HG02973 (cell line): ENCODE measurements around the gene RET.
"Not testable (repeated sequence)": the region's sequence is repeated elsewhere in the genome, so short reads cannot be mapped to it uniquely, and the experiment has no call there.

Experiments
- ATAC-seq: cut with Tn5 transposase; IDR thresholded peaks from one replicate; pipeline ENCODE4 v1.9.1; 2021; ENCODE audit warnings: moderate library complexity; ENCODE audit not compliant: unreplicated experiment

The RET gene

GRCh38 chr10:43131906-43132305, 55.0 kb downstream of the RET start:
- ATAC-seq: no peak

DNA sequence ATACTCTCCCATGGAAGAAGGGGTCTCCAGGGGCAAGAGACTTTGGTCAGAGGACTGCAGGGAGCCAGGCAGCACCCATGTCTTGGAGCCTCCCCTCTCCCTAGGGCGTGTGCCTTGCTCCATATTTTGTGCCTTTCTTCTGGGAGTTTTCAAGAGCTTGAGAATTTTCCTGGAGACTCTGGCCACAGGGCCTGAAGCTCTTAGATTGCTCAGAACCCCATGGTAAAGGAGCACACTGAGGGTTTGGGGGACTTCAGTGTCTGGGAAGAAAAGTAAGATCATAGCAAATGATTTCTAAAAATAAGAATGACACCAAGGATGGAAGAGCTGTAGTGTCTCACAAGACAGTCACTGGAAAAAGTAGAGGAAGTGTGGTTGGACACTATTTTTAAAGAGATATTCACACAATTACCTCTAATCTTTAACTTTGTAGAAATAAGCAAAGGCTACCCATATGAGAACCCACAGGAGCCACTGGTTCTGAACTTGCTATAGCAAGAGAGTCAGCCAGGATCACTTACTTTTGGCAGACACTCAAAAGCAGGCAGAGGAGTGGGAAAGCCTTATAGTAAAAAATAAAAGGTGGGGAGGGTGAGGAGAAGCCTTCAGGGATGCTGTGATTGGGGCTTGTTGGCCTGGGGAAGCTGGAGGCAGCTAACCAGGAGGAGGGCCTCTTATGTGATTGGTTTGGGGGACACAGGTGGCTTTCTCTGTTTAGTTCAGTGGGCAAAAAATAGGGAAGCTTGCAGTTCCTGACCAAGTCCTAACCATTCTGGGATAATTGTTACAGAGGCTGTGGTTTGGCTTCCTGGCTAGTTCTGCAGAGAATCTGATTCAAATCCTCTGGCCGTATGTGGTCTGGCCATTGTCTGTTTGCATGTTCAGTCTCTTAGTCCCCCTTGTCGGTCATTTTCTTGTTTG, 56.3 kb downstream of the RET start:
- ATAC-seq: no peak

DNA sequence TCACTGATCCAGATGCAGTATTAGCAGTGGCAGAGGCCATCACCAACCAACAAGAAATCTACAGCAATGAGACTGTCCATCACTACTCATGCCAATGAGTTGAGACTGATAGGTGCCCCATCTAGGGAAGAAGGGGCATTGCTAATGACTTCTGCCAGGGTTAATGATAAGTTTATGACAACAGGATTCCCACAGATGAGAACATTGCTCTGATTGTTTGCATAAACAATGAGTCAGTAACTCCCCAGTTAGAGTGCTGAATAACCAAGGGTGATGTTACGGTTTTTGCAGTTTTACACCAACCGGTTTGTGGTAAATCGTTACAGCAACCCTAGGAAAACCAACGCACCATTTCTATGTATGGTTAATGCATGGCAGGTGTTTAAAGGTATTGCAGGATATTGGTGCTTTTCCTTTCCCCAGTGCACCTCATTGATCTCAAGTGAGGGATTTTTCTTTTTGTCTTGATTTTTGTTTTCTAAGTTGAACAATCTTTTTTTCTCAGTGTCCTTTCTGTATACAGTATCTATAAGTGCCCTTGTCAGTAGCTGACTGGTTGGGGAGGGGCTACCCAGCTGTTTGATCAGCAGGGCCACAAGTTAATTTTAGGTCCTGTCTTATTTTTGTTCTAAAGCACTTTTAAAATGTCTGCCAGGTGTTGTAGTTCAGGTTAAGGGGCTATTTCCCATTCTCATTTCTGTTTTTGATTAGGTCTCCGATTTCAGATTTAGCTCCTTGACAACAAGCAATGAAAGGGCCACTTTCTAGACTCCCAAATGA, 57.4 kb downstream of the RET start:
- no peak for ATAC-seq

GRCh38 chr10:43135064-43135463, 58.2 kb downstream of the RET start:
- ATAC-seq: no peak

DNA sequence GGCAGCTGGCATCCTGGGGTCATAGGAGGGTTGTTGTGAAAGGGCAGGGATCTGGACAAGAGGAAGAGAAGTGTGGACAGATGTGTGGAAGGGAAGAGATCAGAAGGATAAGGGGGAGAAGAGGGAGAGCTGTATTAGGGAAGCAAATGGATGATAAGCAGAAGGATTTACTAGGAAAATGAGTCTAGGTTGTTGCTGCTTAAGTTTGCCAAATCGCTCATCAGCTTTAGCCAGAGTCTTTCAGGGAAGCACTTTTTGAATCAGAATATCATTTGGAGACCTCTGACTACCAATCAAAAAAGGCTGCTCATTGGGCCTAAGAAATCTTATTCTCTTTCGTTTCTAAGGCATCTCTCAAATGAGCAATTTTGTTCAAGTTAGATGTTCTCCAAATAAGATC, 58.8 kb downstream of the RET start:
- ATAC-seq: no peak

- ATAC-seq: no peak
These were observed 59.6 kb downstream of the RET start for GRCh38 chr10:43136432-43136831.

- ATAC-seq: no peak
These were observed 60.3 kb downstream of the RET start for GRCh38 chr10:43136995-43137716.

DNA sequence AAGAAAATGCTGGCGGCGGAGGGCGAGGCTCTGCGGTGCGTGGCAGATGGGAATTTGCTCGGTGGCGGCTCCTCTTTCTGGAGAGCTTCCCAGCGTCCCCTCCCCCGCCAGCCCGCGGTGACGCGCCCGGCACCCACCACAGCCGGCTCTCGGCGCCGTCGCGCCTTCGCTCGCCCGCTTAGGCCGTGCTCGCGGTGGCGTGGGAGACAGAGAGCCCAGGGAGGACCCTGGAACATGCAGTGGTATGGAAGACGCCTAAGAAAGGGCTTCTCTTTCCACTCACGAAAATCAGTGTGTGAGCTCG, 60.8 kb downstream of the RET start:
- ATAC-seq: peak; percentile 6

GRCh38 chr10:43138021-43138756, 61.3 kb downstream of the RET start, which contains the start of gene CSGALNACT2:
TSS of gene CSGALNACT2 (plus strand) at chr10:43138445. CDS start at chr10:43155150, 16,705 bp downstream.
- peak; percentile 72 for ATAC-seq

DNA sequence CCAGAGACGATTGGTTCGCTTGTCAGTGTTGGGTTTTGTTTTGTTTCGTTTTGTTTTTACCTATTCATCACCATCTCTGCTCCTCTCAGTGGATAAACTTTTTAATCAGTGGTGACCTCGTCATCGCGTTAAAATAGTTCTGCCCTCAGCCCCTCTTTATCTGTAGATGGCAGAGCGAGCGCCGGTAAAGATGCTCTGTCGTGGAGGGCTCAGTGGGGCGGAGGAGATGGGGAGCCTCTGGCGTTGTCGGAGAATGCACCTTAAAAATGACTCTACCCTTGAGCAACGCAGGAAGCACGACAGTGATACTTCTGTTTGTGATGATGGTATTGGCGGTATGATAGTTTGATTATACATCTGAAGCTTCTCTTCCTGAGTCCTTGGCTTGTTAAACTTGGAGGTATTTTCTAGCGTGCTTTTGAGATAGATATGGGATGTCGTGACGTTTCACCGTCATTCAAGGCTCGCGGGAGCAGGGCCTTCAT, 61.9 kb downstream of the RET start:
- ATAC-seq: peak; percentile 32

DNA sequence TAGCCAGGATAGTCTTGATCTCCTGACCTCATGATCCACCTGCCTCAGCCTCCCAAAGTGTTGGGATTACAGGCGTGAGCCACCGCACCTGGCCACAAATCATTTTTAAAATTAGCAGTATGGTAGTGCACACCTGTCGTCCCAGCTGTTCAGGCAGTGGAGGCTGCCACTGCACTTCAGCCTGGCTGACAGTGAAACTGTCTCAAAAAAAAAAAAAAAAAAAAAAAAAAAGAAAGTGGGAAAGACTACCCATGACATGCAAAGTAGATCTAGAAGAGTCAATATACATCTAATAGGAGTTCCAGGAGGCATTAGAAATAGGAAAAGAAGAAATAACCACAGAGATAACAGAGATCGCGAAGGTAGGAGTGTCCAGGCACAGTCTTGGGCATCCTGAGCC, 64.6 kb downstream of the RET start:
- ATAC-seq: no peak

DNA sequence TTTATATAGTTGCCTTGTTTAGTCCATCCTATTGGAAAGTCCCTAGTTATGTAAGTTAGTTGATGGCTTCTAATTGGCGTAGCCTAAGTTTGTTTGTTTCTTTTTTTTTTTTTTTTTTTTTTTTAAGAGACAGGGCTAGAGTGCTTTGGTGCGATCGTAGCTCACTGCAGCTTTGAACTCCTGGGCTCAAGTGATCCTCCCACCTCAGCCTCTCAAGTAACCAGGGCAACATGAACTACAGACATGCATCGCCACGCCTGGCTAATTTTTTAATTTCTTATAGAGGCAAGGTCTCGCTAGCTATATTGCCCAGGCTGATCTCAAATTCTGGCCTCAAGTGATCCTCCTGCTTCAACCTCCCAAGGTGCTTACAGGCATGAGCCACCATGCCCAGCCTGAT, 68.4 kb downstream of the RET start:
- no peak for ATAC-seq

DNA sequence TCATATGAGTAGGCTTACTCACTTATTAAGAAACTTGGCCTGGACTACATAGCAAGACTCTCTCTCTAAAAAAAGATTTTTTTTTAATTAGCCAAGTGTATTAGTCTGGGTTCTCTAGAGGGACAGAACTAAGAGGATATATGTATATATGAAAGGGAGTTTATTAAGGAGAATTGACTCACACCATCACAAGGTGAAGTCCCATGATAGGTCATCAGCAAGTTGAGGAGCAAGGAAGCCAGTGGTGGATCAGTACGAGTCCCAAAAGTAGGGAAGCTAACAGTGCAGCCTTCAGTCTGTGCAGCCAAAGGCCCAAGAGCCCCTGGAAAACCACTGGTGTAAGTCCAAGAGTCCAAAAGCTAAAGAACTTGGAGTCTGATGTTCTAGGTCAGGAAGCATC, 69.1 kb downstream of the RET start:
- not testable (repeated sequence) for ATAC-seq

DNA sequence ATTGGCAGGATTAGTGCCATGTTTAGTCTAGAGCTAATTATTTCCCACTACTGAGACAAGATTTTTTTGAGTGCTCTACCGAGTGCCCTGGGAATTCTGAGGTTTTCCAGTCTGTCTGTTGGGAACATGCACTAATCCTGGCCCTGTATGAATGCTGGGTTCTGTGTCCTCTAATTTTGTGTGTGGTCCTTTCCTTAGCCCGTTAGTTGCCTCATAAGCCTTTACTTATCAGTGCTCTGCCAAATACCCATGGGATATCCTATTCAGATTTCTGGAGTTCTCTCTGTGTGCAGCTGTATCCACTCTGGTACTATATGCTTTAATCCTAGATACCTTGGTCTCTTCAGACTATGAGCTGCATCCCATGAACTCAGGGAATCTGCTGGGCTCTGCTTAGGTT, 74.5 kb downstream of the RET start:
- ATAC-seq: no peak

DNA sequence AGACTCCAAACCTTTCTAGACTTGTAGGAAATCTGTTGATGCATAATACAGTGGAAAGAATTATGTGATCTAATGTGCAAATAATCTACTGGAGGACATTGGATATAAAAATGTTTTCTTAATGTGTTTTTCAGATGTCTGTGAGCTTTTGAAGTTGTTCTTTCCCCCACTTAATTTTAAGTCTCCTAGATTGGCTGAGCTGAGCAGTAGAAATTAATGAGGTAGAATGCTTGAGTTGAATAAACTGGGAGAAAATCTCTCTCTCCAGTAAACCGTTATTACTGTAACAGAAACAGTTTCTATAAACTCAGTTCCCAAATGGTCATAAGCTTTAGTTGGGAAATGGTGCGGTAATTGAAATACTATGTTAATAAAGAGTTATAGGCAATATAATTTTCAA, 77.0 kb downstream of the RET start:
- ATAC-seq: no peak

GRCh38 chr10:43155221-43155620, 78.4 kb downstream of the RET start:
- no peak for ATAC-seq

DNA sequence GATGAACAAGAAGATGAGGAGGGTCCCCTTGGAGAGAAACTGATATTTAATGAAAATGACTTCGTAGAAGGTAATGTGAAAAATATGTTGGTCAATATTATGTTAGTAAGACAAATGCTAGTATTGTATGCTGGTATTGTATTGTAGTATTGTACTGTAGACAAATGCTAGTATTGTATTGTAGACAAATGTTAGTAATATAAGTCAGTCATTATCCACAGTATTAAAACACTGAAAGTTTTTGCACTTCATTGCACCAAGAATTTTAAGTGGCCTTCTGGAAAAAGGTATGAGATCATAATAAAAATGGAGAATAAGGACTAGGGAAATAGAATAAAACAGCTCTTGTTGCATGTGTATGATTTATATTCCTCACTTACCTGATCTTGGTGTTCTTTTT, 78.9 kb downstream of the RET start:
- no peak for ATAC-seq

GRCh38 chr10:43156590-43157341, 79.9 kb downstream of the RET start:
- ATAC-seq: no peak

GRCh38 chr10:43158636-43159035, 81.8 kb downstream of the RET start:
- ATAC-seq: no peak
